ENCODE measurements around the gene NAP1L4. TPM values are rescaled to one million over a fixed set of nuclear protein-coding genes. Genes with fewer than 3 reads are reported as not detected.
A peak's percentile ranks its signal among the peaks of the same experiment; 100 is the strongest.

Gene NAP1L4
- total and polyA plus RNA-seq, 2 donors (not counting 1 experiment from before 2014, with no cell fraction given): 62.1 to 133 TPM

- TF ChIP-seq EZH2 (IDR thresholded peaks at IDR 0.05; ENCODE audit: borderline replicate concordance, insufficient read depth, low read depth, low read length, poor library complexity, severe bottlenecking): no peak
- TF ChIP-seq, protein P1, sequence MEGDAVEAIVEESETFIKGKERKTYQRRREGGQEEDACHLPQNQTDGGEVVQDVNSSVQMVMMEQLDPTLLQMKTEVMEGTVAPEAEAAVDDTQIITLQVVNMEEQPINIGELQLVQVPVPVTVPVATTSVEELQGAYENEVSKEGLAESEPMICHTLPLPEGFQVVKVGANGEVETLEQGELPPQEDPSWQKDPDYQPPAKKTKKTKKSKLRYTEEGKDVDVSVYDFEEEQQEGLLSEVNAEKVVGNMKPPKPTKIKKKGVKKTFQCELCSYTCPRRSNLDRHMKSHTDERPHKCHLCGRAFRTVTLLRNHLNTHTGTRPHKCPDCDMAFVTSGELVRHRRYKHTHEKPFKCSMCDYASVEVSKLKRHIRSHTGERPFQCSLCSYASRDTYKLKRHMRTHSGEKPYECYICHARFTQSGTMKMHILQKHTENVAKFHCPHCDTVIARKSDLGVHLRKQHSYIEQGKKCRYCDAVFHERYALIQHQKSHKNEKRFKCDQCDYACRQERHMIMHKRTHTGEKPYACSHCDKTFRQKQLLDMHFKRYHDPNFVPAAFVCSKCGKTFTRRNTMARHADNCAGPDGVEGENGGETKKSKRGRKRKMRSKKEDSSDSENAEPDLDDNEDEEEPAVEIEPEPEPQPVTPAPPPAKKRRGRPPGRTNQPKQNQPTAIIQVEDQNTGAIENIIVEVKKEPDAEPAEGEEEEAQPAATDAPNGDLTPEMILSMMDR (IDR thresholded peaks at IDR 0.05): no peak
- Mint-ChIP-seq H3K4me3 (peak overlapping the region; percentile 21), H3K4me1 (peaks cover 17% of the 10 kb centered on the region), H3K9me3 (ENCODE audit: insufficient read depth) (no peaks in the 10 kb centered on the region), H3K27me3 (no peaks in the 10 kb centered on the region), H3K27ac (peak overlapping the region; percentile 5)
- Histone ChIP-seq H3K4me1 (ENCODE audit: control insufficient read depth in 2 of 2, insufficient read depth in 2 of 2, low read length in 2 of 2) (peaks cover 9 to 25% of the 10 kb centered on the region in 2 donors), H3K27me3 (replicated peaks in 1 of 4; ENCODE audit: control extremely low read depth in 1 of 4, control insufficient read depth in 3 of 4, insufficient read depth in 4 of 4, low read length in 3 of 4) (no peaks in the 10 kb centered on the region), H3K9me3 (ENCODE audit: control extremely low read depth in 1 of 3, control insufficient read depth in 2 of 3, insufficient read depth in 1 of 3, low read length in 2 of 3) (no peaks in the 10 kb centered on the region), H3K4me2 (replicated peaks; ENCODE audit: low read depth, low read length, poor library complexity, severe bottlenecking) (no peak overlapping the region), H3K36me3 (replicated peaks in 1 of 2; ENCODE audit: control extremely low read depth in 1 of 2, control insufficient read depth in 1 of 2, extremely low read depth in 1 of 2, insufficient read depth in 2 of 2, low read length in 1 of 2) (no peaks in the 10 kb centered on the region), H3K27ac (ENCODE audit: low read length in 2 of 2) (no peak overlapping the region), H3K4me3 (ENCODE audit: control extremely low read depth in 1 of 5, extremely low read depth in 1 of 5, insufficient read depth in 1 of 5, low read depth in 2 of 5, low read length in 4 of 5) (no peak overlapping the region), H3K9ac (ENCODE audit: low read length) (no peak overlapping the region), H4K20me1 (ENCODE audit: control insufficient read depth, insufficient read depth, low read length, poor library complexity, severe bottlenecking) (no peaks in the 10 kb centered on the region), H2AFZ (ENCODE audit: insufficient read depth, low read depth, low read length, poor library complexity, severe bottlenecking) (no peak overlapping the region), H3K79me2 (ENCODE audit: control insufficient read depth, insufficient read depth, low read length) (no peaks in the 10 kb centered on the region)
- DNase-seq: no peak
- CTCF ChIA-PET: interaction anchor here (0.7 to 1.9 kb wide), 4 partner anchors 9 to 366 kb away, joined by 3 to 6 read pairs (median 4); no protein-coding TSS in a partner anchor
- ATAC-seq (ENCODE audit: low read depth): no peak
- intact Hi-C loops (cut with micrococcal nuclease): no loop called here
- POLR2A ChIA-PET: no interaction called here
- WGBS (ENCODE audit: insufficient coverage): 43% methylated on average over 12 of the region's 12 CpGs
Measured at GRCh38 chr11:2898366-2899079, 93.6 kb downstream of the NAP1L4 start.

- CTCF ChIA-PET: interaction anchor here (1.0 to 16.1 kb wide), 2 partner anchors 20 to 366 kb away, joined by 3 to 595 read pairs; no protein-coding TSS in a partner anchor
- Mint-ChIP-seq H3K27ac (peak overlapping the region; percentile 6), H3K27me3 (no peaks in the 10 kb centered on the region), H3K9me3 (ENCODE audit: insufficient read depth) (no peaks in the 10 kb centered on the region), H3K4me3 (no peak overlapping the region), H3K4me1 (peaks cover 25% of the 10 kb centered on the region)
- WGBS (ENCODE audit: insufficient coverage): 90% methylated on average over 6 of the region's 6 CpGs
- no peak for TF ChIP-seq EZH2 (IDR thresholded peaks at IDR 0.05; ENCODE audit: borderline replicate concordance, insufficient read depth, low read depth, low read length, poor library complexity, severe bottlenecking)
- TF ChIP-seq, protein P1 (IDR thresholded peaks at IDR 0.05): no peak
- Histone ChIP-seq H3K79me2 (ENCODE audit: control insufficient read depth, insufficient read depth, low read length) (no peaks in the 10 kb centered on the region), H2AFZ (ENCODE audit: insufficient read depth, low read depth, low read length, poor library complexity, severe bottlenecking) (no peak overlapping the region), H3K9ac (ENCODE audit: low read length) (no peak overlapping the region), H4K20me1 (ENCODE audit: control insufficient read depth, insufficient read depth, low read length, poor library complexity, severe bottlenecking) (no peaks in the 10 kb centered on the region), H3K27ac (ENCODE audit: low read length in 2 of 2) (no peak overlapping the region), H3K27me3 (replicated peaks in 1 of 4; ENCODE audit: control extremely low read depth in 1 of 4, control insufficient read depth in 3 of 4, insufficient read depth in 4 of 4, low read length in 3 of 4) (no peaks in the 10 kb centered on the region), H3K9me3 (ENCODE audit: control extremely low read depth in 1 of 3, control insufficient read depth in 2 of 3, insufficient read depth in 1 of 3, low read length in 2 of 3) (no peaks in the 10 kb centered on the region), H3K4me3 (ENCODE audit: control extremely low read depth in 1 of 5, extremely low read depth in 1 of 5, insufficient read depth in 1 of 5, low read depth in 2 of 5, low read length in 4 of 5) (no peak overlapping the region), H3K4me2 (replicated peaks; ENCODE audit: low read depth, low read length, poor library complexity, severe bottlenecking) (no peak overlapping the region), H3K4me1 (ENCODE audit: control insufficient read depth in 2 of 2, insufficient read depth in 2 of 2, low read length in 2 of 2) (peaks cover 8 to 21% of the 10 kb centered on the region in 2 donors), H3K36me3 (replicated peaks in 1 of 2; ENCODE audit: control extremely low read depth in 1 of 2, control insufficient read depth in 1 of 2, extremely low read depth in 1 of 2, insufficient read depth in 2 of 2, low read length in 1 of 2) (no peaks in the 10 kb centered on the region)
- DNase-seq: no peak
- POLR2A ChIA-PET: no interaction called here
- intact Hi-C loops (cut with micrococcal nuclease): no loop called here
- no peak for ATAC-seq (ENCODE audit: low read depth)
Measured at GRCh38 chr11:2897048-2897447, 95.1 kb downstream of the NAP1L4 start.

All from B cell (primary cell).